A673 (cell line): Measurements from ENCODE around the gene PLXND1. TPM values are rescaled to one million over a fixed set of nuclear protein-coding genes. Genes with fewer than 3 reads are reported as not detected.

Experiments
- BruUV-seq: library from RNA; stranded (reverse); fragments of 400-500 nt; replicated peaks from 2 replicates; lab custom pipeline; 2021; lab: Mats Ljungman, UMichigan
- CTCF ChIA-PET: fragments of 300-600 bp; sonication (Branson Sonifier 250); formaldehyde crosslinking; loops from one replicate; lab custom pipeline; 2022; ENCODE audit warnings: antibody characterized with exemption; lab: Charles Lee
- POLR2A ChIA-PET: fragments of 300-600 bp; sonication (Branson Sonifier 250); formaldehyde crosslinking; loops from one replicate; lab custom pipeline; 2022; ENCODE audit warnings: antibody characterized with exemption; ENCODE audit not compliant: low non-redundant PET; lab: Charles Lee
- DNase-seq: peaks from one replicate; pipeline ENCODE4 v3.0.0-alpha.2; 2015; ENCODE audit warnings: low spot score
- H3K27ac ChIP-seq: fragments of 200-600 bp; sonication (generic); 2 replicates; pipeline ENCODE4 v1.5.1; 2016; ENCODE audit warnings: mixed run types, low read depth, mild to moderate bottlenecking, mixed read lengths, antibody characterized with exemption, low read length; ENCODE audit not compliant: poor library complexity, severe bottlenecking
- H3K27me3 ChIP-seq: fragments of 200-600 bp; sonication (generic); replicated peaks from 2 replicates; pipeline ENCODE4 v1.6.1; 2017; ENCODE audit warnings: mixed run types, low read depth, mild to moderate bottlenecking, mixed read lengths, antibody characterized with exemption, low read length; ENCODE audit not compliant: insufficient read depth, poor library complexity
- H3K36me3 ChIP-seq: fragments of 200-600 bp; sonication (generic); 2 replicates; pipeline ENCODE4 v1.6.1; 2016; ENCODE audit warnings: mixed run types, mild to moderate bottlenecking, mixed read lengths, antibody characterized with exemption, low read length; ENCODE audit not compliant: insufficient read depth, poor library complexity, severe bottlenecking
- H3K4me1 ChIP-seq: fragments of 200-600 bp; sonication (generic); 2 replicates; pipeline ENCODE4 v1.6.1; 2017; ENCODE audit warnings: mixed run types, mild to moderate bottlenecking, mixed read lengths, antibody characterized with exemption, low read length; ENCODE audit not compliant: insufficient read depth, poor library complexity, severe bottlenecking
- H3K4me3 ChIP-seq: fragments of 200-600 bp; sonication (generic); 2 replicates; pipeline ENCODE4 v1.5.1; 2016; ENCODE audit warnings: low read depth, mixed run types, mild to moderate bottlenecking, mixed read lengths, low read length; ENCODE audit not compliant: poor library complexity, severe bottlenecking
- H3K9me3 ChIP-seq: fragments of 200-600 bp; sonication (generic); 2 replicates; pipeline ENCODE4 v1.6.1; 2016; ENCODE audit warnings: mixed run types, low read depth, mild to moderate bottlenecking, mixed read lengths, antibody characterized with exemption, low read length; ENCODE audit not compliant: poor library complexity, severe bottlenecking
- CTCF ChIP-seq: fragments of 300-800, 200-600 bp; sonication (generic); conservative IDR thresholded peaks from 2 replicates; pipeline ENCODE4 v1.5.1; 2017; ENCODE audit warnings: low read depth, mild to moderate bottlenecking, antibody characterized with exemption, low read length, moderate library complexity, mixed read lengths
- EZH2 ChIP-seq: fragments of 200-600 bp; sonication (generic); IDR thresholded peaks from 2 replicates; pipeline ENCODE4 v1.6.1; 2017; ENCODE audit warnings: borderline replicate concordance, low read depth, mild to moderate bottlenecking, mixed read lengths, antibody characterized with exemption, low read length; ENCODE audit not compliant: poor library complexity, severe bottlenecking
- intact Hi-C: fragments of 100-400 bp; cut with micrococcal nuclease; formaldehyde crosslinking; loops from one replicate; pipeline ENCODE4 v1.10.0; 2022; ENCODE audit not compliant: unreplicated experiment
- total RNA-seq: library from RNA; stranded (reverse); gene quantifications from 2 replicates; pipeline ENCODE4 v1.2.3, GENCODE V29; 2021

The PLXND1 gene
- total RNA-seq, 1 experiment from 2014 or later, result 31.5 TPM

DNA sequence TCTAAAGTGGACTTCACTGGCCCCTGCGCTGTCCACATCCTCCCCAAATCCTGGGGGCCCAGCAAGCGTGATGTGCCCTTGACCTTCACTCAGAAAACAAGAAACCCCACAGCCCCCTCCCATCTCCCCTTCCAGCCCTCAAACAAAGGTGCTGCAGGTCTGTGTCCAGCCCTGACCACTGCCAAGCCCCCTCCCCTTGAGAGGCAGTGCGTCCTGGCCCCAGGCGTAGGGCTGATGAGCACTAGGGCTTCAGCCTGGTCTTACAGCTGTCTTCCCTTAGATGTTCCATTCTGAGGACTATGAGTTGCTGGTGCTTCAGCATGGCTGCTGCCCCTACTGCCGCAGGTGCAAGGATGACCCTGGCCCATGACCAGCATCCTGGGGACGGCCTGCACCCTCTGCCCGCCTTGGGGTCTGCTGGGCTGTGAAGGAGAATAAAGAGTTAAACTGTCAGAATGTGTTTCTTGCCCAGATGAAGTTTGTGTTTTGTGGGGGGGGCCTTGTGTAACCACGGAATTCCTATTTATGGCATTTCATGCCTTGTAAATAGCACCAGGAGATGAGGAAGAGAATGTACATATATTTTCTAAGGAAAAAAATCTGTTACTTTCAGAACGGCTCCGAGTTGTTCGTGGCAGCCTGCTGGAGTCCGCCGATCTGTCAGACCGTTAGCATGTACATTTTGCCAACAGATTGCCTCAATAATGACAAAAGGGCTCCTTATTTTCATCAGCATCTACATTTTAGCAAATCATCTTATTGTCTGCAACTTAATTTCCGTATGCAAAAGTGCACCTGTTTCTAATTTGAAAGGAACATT is 86.4 kb downstream of the PLXND1 start:
- Histone ChIP-seq H3K9me3 (no peaks in the 10 kb centered on the region), H3K36me3 (no peaks in the 10 kb centered on the region), H3K27me3 (no peaks in the 10 kb centered on the region), H3K4me1 (no peaks in the 10 kb centered on the region), H3K4me3 (no peak overlapping the region), H3K27ac (no peak overlapping the region)
- ChIA-PET POLR2A (no interaction called here), CTCF (no interaction called here)
- BruUV-seq, result no TSS peak
- DNase-seq, result no peak
- TF ChIP-seq EZH2, result no peak
- TF ChIP-seq CTCF, result no peak
- intact Hi-C loops, result no loop called here

DNA sequence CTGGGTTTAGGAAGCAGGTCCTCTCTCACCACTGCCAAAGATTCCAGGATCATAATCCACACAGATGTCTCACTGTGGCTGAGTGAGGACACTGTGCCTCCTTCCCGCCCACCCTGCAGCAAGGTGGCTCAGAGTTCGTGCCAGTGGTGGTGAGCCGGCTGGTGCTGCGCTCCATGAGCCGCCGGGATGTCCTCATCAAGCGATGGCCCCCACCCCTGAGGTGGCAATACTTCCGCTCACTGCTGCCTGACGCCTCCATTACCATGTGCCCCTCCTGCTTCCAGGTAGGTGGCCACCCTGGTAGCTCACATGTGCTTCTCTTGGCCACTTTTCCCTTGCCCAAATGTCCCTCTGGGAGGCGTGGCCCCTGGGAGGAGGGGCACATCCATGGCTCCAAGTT is 87.0 kb downstream of the PLXND1 start:
- intact Hi-C loops, result no loop called here
- H3K27me3 ChIP-seq, result no peaks in the 10 kb centered on the region
- BruUV-seq, result no TSS peak
- POLR2A ChIA-PET, result no interaction called here
- no peaks in the 10 kb centered on the region for H3K9me3 ChIP-seq
- no peak overlapping the region for H3K27ac ChIP-seq
- CTCF ChIA-PET, result no interaction called here
- TF ChIP-seq CTCF, result no peak
- no peak for TF ChIP-seq EZH2
- H3K4me3 ChIP-seq, result no peak overlapping the region
- H3K4me1 ChIP-seq, result no peaks in the 10 kb centered on the region
- DNase-seq, result no peak
- no peaks in the 10 kb centered on the region for H3K36me3 ChIP-seq

DNA sequence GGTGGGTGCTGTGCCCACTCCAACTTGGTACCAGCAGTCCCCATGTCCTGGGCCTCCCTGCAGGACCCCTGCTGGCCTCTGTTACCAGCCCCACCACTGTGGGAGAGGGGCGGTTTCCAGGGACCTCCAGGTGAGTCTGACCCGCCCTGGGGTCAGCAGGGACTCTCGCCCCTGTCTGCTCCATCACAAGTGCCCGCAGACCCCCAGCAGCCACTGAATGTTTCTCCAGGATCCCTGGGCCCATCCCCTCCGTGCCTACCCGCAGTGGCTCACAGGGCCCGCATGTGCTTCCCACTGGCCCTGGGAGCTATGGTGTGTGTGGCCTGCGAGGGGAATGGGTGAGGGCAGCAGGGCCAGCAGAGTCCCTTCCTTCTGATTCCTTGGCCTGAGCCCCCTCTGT is 87.9 kb downstream of the PLXND1 start:
- Histone ChIP-seq H3K4me1 (no peaks in the 10 kb centered on the region), H3K9me3 (no peaks in the 10 kb centered on the region), H3K4me3 (no peak overlapping the region), H3K27me3 (no peaks in the 10 kb centered on the region), H3K27ac (no peak overlapping the region), H3K36me3 (no peaks in the 10 kb centered on the region)
- no peak for TF ChIP-seq CTCF
- TF ChIP-seq EZH2, result no peak
- intact Hi-C loops, result no loop called here
- ChIA-PET POLR2A (no interaction called here), CTCF (no interaction called here)
- no peak for DNase-seq
- BruUV-seq, result no TSS peak
